Peyer's patch (tissue), 4 donors: Measurements from ENCODE around the gene SCARB1.

Experiments used
- POLR2A ChIP-seq, 2 donors: fragments of 450-650 bp; IDR thresholded peaks; one replicate each; pipeline ENCODE4 v1.5.1; 2017; ENCODE audit warnings: antibody characterized with exemption in 2 of 2, mild to moderate bottlenecking in 2 of 2, moderate library complexity in 2 of 2
- TF ChIP-seq, protein P1 (sequence below), 6 experiments: fragments of 450-650 bp in 4 of 6; fragments of 200-600 bp in 2 of 6; sonication (generic) in 1 of 6; IDR thresholded peaks; one replicate each; pipeline ENCODE4 v1.5.1; 2017 to 2019; ENCODE audit warnings: antibody characterized with exemption in 6 of 6, mild to moderate bottlenecking in 3 of 6, moderate library complexity in 1 of 6

DNA sequence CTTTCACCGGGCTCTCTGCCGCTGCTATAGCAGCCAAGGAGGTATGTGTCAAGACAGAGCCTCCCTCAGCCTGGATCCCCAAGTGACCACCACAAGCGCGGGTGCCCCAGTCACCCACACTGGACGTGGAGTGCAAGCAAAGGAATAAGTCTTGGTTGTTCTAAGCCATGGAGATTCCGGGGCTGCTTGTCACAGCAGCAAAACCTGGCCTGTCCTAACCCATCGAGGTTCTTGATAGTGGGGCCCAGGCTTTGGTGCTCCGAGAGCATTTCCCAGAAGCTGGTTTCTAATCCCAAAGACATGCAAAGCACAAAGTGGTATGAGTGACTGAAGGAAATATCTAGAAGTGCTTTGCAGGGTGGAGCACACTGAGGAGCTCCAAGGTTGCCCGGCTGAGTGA, 51.3 kb downstream of the SCARB1 start:
- TF ChIP-seq, protein P1, sequence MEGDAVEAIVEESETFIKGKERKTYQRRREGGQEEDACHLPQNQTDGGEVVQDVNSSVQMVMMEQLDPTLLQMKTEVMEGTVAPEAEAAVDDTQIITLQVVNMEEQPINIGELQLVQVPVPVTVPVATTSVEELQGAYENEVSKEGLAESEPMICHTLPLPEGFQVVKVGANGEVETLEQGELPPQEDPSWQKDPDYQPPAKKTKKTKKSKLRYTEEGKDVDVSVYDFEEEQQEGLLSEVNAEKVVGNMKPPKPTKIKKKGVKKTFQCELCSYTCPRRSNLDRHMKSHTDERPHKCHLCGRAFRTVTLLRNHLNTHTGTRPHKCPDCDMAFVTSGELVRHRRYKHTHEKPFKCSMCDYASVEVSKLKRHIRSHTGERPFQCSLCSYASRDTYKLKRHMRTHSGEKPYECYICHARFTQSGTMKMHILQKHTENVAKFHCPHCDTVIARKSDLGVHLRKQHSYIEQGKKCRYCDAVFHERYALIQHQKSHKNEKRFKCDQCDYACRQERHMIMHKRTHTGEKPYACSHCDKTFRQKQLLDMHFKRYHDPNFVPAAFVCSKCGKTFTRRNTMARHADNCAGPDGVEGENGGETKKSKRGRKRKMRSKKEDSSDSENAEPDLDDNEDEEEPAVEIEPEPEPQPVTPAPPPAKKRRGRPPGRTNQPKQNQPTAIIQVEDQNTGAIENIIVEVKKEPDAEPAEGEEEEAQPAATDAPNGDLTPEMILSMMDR (IDR thresholded peaks at IDR 0.05) = no peak
- TF ChIP-seq POLR2A (IDR thresholded peaks at IDR 0.05) = no peak
